GM18498 (cell line): Measurements from ENCODE around the gene SESN1.
"Not testable (repeated sequence)": the region's sequence is repeated elsewhere in the genome, so short reads cannot be mapped to it uniquely, and the experiment has no call there.

Experiments
- ATAC-seq: cut with Tn5 transposase; IDR thresholded peaks from one replicate; pipeline ENCODE4 v1.9.1; 2021; ENCODE audit warnings: mild to moderate bottlenecking, moderate library complexity; ENCODE audit not compliant: unreplicated experiment

Gene SESN1

GRCh38 chr6:109095036-109095834, 589 bp upstream of the SESN1 start, which contains the start of gene CEP57L1:
Gene CEP57L1, plus strand, starts transcription at chr6:109095507. Its CDS starts 49,715 bp downstream, at chr6:109145222.
- peak; percentile 75 for ATAC-seq

GRCh38 chr6:109093732-109094415, 772 bp downstream of the SESN1 start:
- ATAC-seq: no peak

GRCh38 chr6:109092074-109092473, 2.6 kb downstream of the SESN1 start:
- ATAC-seq: no peak

- ATAC-seq: no peak
Measured at GRCh38 chr6:109091314-109092024, 3.2 kb downstream of the SESN1 start.

- no peak for ATAC-seq
Measured at GRCh38 chr6:109088995-109089394, 5.7 kb downstream of the SESN1 start.

GRCh38 chr6:109087661-109088264, 6.9 kb downstream of the SESN1 start:
- ATAC-seq: no peak

- ATAC-seq: not testable (repeated sequence)
Measured at GRCh38 chr6:109084146-109084545, 10.5 kb downstream of the SESN1 start.

- ATAC-seq: no peak
Measured at GRCh38 chr6:109083657-109084056, 11.0 kb downstream of the SESN1 start.

- no peak for ATAC-seq
Measured at GRCh38 chr6:109082188-109082577, 12.5 kb downstream of the SESN1 start.

GRCh38 chr6:109081516-109082187, 13.0 kb downstream of the SESN1 start:
- no peak for ATAC-seq

GRCh38 chr6:109081026-109081425, 13.6 kb downstream of the SESN1 start:
- ATAC-seq: no peak

- no peak for ATAC-seq
Measured at GRCh38 chr6:109079981-109080380, 14.7 kb downstream of the SESN1 start.

GRCh38 chr6:109076377-109076776, 18.3 kb downstream of the SESN1 start:
- ATAC-seq: no peak

- no peak for ATAC-seq
Measured at GRCh38 chr6:109075934-109076333, 18.7 kb downstream of the SESN1 start.

GRCh38 chr6:109074133-109074415, 20.6 kb downstream of the SESN1 start:
- no peak for ATAC-seq

GRCh38 chr6:109073344-109074132, 21.1 kb downstream of the SESN1 start:
- ATAC-seq: no peak

- ATAC-seq: no peak
Measured at GRCh38 chr6:109071125-109071917, 23.3 kb downstream of the SESN1 start.

- no peak for ATAC-seq
Measured at GRCh38 chr6:109069746-109070145, 24.9 kb downstream of the SESN1 start.

- ATAC-seq: no peak
Measured at GRCh38 chr6:109062767-109063352, 31.8 kb downstream of the SESN1 start.
